HG02885 (cell line): ENCODE measurements around the gene LGR6.

Experiments
- ATAC-seq: cut with Tn5 transposase; IDR thresholded peaks from one replicate; pipeline ENCODE4 v1.9.1; 2021; ENCODE audit warnings: mild to moderate bottlenecking; ENCODE audit not compliant: unreplicated experiment, poor library complexity

LGR6 gene

DNA sequence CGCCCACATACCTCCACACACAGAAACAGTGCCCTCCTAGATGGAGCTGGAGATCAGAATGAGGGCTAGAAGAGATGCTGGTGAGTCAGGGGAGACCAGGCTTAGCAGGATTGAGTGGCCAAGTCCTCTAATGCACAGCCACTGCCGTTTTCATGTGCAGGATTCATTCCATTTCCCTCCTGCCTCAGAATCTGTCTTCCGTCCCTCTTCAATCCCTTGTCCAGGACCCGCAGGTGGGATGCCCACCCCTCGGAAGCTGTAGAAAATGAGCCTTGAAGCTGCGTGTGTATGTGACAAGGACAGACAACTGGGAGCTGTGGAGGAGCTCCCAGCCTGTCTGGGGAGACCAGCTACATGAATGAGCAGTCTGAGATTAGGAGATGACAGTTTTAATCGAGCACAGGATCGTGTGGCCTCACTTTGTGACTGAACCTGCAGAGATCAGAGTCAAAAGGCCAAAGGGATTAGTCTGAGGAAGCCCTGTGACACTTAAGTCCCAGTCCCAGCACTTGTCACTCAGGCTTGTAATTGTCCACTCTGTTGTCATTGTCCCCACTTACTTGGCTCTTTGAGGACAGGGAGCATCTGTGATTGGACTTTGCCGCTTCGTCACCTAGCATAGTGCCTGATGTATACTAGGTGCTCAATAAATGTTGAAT lies 22.0 kb downstream of the LGR6 start:
- ATAC-seq, result no peak

- ATAC-seq, result no peak
These were observed 23.1 kb downstream of the LGR6 start for GRCh38 chr1:202216691-202217090.

DNA sequence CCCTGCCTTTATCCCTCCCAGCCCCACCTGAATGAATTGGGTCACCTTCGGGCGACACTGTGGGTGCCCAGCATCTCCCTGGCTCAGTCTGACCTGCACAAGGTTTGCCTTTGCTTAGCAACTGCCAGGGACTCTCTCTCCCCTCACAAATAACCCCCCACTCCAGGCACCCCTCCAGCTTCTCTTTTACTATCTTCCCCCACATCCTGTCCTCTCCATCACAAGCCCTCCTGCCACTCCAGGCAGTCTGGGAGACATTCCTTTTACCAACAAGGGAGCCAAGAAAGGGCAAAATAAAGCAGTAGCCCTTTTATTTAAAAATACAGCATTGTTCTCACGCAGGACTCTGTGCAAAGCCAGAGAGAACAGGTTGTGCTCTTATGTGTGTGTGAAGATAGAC lies 23.9 kb downstream of the LGR6 start:
- no peak for ATAC-seq

GRCh38 chr1:202217951-202218350 lies 24.4 kb downstream of the LGR6 start:
- no peak for ATAC-seq

- no peak for ATAC-seq
These were observed 27.1 kb downstream of the LGR6 start for GRCh38 chr1:202220733-202221132.

GRCh38 chr1:202221911-202222909 lies 28.6 kb downstream of the LGR6 start:
- no peak for ATAC-seq

- ATAC-seq, result no peak
These were observed 29.7 kb downstream of the LGR6 start for GRCh38 chr1:202223121-202223860.

DNA sequence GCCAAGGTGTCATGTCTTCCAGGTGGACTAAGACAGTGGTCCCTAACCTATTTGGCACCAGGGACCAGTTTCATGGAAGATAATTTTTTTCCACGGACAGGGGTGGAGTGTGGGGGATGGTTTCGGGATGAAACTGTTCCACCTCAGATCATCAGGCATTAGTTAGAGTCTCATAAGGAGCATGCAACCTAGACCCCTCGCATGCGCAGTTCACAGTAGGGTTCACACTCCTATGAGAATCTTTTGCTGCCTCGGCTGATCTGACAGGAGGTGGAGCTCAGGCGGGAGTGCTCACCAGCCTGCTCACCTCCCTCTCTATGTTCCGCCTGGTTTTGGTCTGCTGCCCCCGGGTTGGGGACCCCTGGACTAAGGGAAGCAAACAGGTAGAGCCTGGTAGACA lies 30.9 kb downstream of the LGR6 start:
- ATAC-seq, result no peak

GRCh38 chr1:202225131-202225530 lies 31.5 kb downstream of the LGR6 start:
- no peak for ATAC-seq

GRCh38 chr1:202227053-202227672 lies 33.6 kb downstream of the LGR6 start:
- ATAC-seq, result no peak

DNA sequence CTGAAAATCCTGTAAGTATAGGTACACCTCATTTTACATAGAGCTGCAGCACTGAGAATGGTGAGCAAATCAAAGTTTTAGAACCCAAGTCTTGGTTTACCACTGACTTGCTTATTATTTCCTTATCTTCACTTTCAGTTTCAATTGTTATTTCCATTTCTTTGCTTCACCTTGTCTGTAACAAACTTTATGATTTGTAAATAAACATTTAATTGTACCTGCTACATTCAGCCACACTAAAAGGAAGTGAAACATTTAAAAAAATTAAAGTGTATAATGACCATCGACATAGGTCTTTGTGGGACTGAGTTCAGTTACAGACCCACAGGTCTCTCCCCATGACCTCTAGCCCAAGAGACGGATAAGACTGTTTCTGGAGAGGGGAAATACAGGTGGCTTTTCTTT lies 34.4 kb downstream of the LGR6 start:
- ATAC-seq, result no peak

- ATAC-seq, result no peak
These were observed 35.0 kb downstream of the LGR6 start for GRCh38 chr1:202228484-202229122.

DNA sequence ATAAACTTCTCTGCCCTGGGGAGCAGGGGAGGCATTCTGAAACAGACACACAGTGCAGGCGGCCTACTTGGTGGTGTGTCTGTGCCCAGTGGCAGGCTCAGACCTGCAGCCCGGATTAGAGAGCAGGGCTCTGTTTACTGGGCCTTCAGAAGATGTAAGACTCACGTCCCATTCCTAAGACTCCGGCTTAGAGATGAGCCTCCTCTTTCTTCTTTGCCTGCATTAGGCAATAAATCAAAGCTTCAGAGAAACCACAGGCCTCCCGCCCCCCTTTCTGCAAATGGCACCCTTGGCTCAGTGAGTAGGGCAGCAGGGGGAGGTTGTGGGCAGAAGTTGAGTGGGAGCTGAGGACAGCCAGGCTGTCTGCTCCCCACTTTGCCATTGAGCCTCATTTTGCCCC lies 35.8 kb downstream of the LGR6 start:
- ATAC-seq, result no peak

- ATAC-seq, result no peak
These were observed 36.7 kb downstream of the LGR6 start for GRCh38 chr1:202230061-202230938.

DNA sequence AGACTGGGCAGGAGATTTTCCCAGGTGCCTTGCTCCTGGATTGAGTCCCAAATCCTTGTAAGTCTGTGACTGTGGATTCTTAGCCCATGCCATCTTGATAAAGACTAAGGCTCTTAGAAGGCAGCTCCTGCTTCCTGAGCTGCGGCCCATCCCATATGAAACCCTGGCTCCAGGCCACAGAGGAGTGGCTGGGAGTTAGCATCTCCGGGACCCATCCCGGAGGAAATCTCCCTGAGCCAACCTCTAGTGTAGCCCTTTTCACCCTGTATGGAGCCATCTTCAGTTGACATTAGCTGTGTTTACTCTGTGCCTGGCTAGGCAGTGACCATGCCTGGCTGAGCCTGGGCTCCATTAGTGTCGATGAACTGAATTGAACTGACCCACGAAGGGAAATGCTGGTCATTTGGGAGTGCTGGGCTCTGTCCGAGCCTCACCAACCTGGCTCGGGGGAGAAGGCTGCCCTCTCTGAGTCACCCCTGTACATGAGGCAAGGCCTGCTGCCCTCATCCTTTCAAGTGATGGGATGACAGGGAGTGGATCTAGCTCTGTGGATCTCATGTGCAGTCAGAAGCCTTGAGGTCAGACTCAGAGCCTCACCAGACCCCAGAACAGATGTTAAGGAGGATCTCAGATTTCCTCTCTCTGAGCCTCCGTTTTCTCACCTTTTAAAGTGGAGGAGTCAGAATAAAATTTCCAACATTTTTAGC lies 37.5 kb downstream of the LGR6 start:
- no peak for ATAC-seq

- ATAC-seq, result no peak
These were observed 39.6 kb downstream of the LGR6 start for GRCh38 chr1:202233171-202233570.

DNA sequence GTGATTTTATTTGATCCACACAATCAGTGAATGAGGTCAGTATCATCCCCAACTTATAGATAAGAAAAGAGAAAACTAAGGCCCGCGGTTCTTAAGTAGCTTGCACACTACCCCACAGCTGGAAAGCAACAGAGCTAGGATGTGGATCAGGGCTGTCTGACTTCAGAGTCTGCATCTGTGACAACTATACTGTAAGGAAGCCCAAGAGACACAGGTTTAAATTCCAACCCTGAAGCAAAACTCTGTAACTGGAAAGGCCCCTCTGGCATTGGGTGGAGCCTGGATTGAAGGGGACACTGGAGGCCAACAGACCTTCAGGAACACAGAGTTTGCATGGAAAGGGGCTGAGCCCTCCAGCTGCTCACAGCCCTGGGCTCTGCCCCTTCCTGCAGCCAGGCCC lies 40.2 kb downstream of the LGR6 start:
- ATAC-seq, result no peak

GRCh38 chr1:202234331-202235002 lies 40.9 kb downstream of the LGR6 start:
- no peak for ATAC-seq
